HG03575 (cell line): ENCODE data around the gene IGSF22.

Source experiments
- ATAC-seq: cut with Tn5 transposase; IDR thresholded peaks from one replicate; pipeline ENCODE4 v1.9.1; 2021; ENCODE audit not compliant: unreplicated experiment, insufficient number of reproducible peaks, low FRiP score; ENCODE audit errors: extremely low read depth

IGSF22 gene

DNA sequence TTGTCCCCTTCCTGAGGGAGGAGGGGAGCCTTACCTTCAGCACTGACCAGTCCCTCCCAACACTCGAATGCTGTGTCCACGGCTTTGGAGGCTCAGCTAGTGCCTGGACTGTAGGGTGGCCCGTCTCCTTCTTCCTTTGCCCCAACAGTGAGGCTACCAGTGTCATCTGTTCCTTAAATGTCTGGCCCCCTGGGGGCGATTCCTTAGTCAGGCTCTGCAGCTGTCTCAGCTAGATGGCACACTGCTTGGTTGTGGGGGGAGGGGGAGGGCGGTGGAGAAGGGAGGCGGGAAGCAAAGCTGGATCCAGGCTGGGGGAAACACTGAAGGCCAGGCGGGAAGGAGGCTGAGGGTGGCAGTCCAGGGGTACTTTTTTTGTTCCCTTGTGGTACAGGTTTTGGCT, at the start of gene IGSF22:
TSS of gene IGSF22 (minus strand) at position 149 of the 400 bp plus-strand sequence. CDS start 1,952 bp downstream, outside the sequence.
- ATAC-seq: no peak

- ATAC-seq: no peak
These were observed 48.8 kb upstream of the IGSF22 start for GRCh38 chr11:18774801-18775200.

GRCh38 chr11:18773681-18774080, 47.7 kb upstream of the IGSF22 start:
- ATAC-seq: no peak

DNA sequence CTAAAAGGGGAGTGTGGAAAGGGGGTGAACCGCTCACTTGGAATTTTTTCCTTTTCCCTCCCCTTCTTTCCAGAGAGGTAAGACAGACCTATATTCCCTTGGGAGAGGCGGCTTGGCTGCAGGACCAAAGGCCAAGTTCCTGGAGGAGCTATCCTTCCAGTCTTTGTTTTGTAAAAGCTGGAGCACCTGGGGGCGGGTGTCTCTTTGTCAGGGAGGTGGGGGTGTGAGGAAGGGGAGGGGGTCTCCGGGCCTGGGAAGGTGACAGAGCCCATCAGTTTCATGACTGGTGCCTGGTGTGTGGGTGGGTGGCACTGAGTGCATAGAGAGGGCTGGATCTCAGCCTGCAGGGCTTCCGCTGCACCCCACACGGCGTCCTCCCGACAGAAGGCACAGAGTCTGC, 47.1 kb upstream of the IGSF22 start:
- no peak for ATAC-seq

- no peak for ATAC-seq
These were observed 46.2 kb upstream of the IGSF22 start for GRCh38 chr11:18772211-18772610.

GRCh38 chr11:18771266-18772035, 45.5 kb upstream of the IGSF22 start:
- ATAC-seq: no peak

DNA sequence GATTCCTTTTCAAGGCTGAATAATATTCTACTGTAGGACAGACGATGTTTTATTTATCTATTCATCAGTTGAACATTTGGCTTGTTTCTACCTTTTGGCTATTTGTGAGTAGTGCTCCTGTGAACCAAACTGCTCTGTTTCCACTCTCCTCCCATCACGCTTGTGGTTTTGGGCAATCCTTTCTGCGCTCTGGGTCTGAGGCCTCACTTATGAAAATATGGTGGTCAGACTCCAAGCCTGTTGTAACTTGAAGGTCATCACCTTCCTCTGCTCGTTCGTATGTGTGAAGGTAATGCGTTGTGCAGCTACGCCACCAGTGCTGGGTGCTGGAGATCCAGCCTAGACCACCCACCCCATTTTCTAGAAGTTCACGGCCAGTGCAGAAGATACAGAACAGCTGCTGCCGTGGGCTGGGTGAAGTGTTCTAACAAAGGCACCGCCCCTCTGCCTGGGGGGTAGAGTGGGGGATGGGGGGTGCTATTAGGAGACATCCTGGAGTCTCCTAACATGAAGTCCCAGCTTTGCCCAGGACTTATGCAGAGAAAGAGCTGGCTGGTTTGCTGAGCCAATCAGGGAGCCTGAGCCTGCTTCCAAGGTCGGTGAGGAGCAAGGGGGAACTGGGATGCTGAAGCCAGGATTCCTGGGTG, 44.6 kb upstream of the IGSF22 start:
- no peak for ATAC-seq

GRCh38 chr11:18769802-18770456, 43.9 kb upstream of the IGSF22 start:
- ATAC-seq: no peak

GRCh38 chr11:18768978-18769377, 43.0 kb upstream of the IGSF22 start:
- ATAC-seq: no peak

GRCh38 chr11:18768472-18768901, 42.5 kb upstream of the IGSF22 start:
- peak; percentile 92 for ATAC-seq

DNA sequence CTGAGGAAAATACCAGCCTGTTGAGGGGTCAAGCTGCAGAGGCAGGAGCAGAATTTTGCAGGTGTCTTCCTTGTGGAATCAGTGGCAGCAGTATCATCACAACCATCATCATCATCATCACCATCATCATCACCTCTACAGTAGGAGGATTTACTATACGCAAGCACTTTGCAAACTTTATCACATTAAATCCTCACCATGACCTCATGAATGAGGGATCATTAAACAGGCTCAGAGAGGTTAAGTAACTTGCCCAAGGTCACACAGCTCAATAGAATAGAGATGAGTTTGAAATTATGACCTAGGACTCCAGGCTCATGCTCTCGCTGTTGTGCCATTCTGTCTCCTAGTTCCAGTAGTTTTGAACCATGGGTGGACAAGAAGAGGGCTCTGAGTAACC, 40.0 kb upstream of the IGSF22 start:
- no peak for ATAC-seq

GRCh38 chr11:18765554-18765953, 39.6 kb upstream of the IGSF22 start:
- no peak for ATAC-seq

GRCh38 chr11:18761741-18762140, 35.8 kb upstream of the IGSF22 start:
- ATAC-seq: no peak

DNA sequence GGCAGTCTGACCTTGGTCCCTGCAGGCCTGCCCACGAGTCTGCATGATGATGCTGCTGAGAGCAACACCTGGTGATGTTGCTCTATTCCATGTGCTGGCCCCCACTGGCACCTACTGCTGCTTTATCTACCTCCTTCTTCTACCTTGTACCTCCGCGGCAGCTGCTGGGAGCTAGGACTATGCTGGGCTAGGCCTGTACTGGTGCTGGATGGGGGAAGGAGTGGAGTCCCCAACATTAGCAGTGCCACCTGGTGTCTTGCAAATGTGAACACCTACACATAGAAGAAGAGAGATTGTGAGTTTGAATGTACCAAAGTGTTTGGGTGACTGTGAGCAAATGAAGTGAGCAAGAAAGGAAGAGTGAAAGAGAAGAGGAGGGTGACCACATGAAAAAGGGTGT, 35.2 kb upstream of the IGSF22 start:
- ATAC-seq: no peak

- ATAC-seq: no peak
These were observed 31.8 kb upstream of the IGSF22 start for GRCh38 chr11:18757811-18758210.

- no peak for ATAC-seq
These were observed 30.9 kb upstream of the IGSF22 start for GRCh38 chr11:18756889-18757288.

DNA sequence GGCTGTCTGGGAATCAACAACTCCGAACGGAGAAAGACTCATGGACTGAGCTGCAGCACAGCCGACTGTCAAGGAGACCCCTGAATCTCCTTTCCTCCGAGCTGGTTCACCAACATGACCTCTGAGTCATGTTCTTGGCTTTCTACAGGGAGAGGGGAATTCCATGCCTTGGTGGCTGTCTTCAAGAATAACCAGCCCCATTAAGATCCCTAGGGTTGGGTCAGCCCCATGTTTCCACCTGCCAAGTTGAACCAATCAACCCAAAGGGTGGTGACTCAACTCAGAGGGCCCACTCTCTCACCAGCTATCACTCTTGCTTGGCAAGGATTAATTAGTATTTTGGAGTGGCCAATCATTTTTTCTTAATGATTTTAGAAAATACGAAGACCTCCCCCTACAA, 28.3 kb upstream of the IGSF22 start:
- ATAC-seq: no peak

DNA sequence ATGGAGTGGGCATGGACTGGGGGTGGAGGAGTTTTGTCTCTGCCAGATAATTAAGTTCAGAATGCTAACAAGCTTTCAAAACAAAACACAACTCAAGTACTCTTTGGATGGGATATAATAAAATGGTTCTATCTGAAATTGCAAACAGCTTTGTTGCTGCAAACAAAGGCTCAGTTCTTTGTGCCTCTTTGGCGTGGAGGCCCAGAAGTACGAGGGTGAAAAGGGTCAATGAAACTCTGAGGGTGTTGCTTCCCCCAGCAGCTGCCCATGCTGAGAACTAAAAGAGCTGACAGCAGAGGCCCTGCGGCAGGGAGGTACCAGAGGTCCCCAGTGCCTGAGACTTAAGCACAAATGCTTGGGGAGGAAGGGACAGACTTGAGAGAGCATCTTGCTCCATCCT, 26.5 kb upstream of the IGSF22 start:
- ATAC-seq: no peak

DNA sequence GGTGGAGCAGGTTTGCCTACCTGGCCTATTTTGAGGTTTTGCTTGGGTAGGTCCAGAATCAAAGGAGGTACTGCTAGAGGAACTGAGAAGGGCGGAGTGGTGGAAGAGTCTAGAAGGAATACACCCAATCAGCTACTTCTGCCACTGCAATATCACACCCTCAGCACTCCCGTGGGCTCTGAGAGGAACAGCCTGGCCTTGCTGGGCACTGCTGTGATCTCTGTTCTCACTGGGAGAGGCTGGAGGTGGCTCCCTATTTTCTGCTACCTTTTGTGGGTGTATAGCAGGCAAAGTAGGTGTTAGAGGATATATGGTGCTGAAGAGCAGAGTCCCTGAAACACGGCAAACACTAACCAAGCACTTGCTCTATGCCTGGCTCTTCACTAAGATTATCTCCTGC, 25.0 kb upstream of the IGSF22 start:
- ATAC-seq: no peak

- ATAC-seq: no peak
These were observed 23.8 kb upstream of the IGSF22 start for GRCh38 chr11:18749681-18750319.
